Endodermal cell (in vitro differentiated cells): ENCODE results near the gene RAB9A. TPM values are rescaled to one million over a fixed set of nuclear protein-coding genes. Genes with fewer than 3 reads are reported as not detected.
"Not testable (repeated sequence)": the region's sequence is repeated elsewhere in the genome, so short reads cannot be mapped to it uniquely, and the experiment has no call there.

ENCODE experiments used
- DNase-seq: peaks from one replicate; pipeline ENCODE4 v3.0.0-alpha.2; 2017
- H3K27ac ChIP-seq: 2 replicates; pipeline ENCODE4 v1.5.1; 2013; ENCODE audit warnings: mild to moderate bottlenecking, low read depth, low read length, moderate library complexity
- H3K27me3 ChIP-seq: 2 replicates; pipeline ENCODE4 v1.6.1; 2013; ENCODE audit warnings: mild to moderate bottlenecking, low read length, moderate library complexity; ENCODE audit not compliant: insufficient read depth, control insufficient read depth, poor library complexity, severe bottlenecking
- H3K36me3 ChIP-seq: 2 replicates; pipeline ENCODE4 v1.7.0; 2013; ENCODE audit warnings: mild to moderate bottlenecking, low read length, moderate library complexity; ENCODE audit not compliant: control insufficient read depth, insufficient read depth
- H3K4me1 ChIP-seq: one replicate; pipeline ENCODE4 v1.7.0; 2013; ENCODE audit warnings: low read length; ENCODE audit not compliant: control insufficient read depth, insufficient read depth
- H3K4me3 ChIP-seq: 2 replicates; pipeline ENCODE4 v1.5.1; 2013; ENCODE audit warnings: mild to moderate bottlenecking, low read length, moderate library complexity
- H3K9ac ChIP-seq: 2 replicates; pipeline ENCODE4 v1.6.1; 2013; ENCODE audit warnings: mild to moderate bottlenecking, low read length, moderate library complexity; ENCODE audit not compliant: poor library complexity, severe bottlenecking; ENCODE audit errors: extremely low read depth
- H3K9me3 ChIP-seq: 2 replicates; pipeline ENCODE4 v1.6.1; 2013; ENCODE audit warnings: mild to moderate bottlenecking, low read length, moderate library complexity; ENCODE audit not compliant: control insufficient read depth
- H3K27ac Mint-ChIP-seq: 2 replicates; pipeline ENCODE4 v1.8.0; 2020; ENCODE audit warnings: mixed read lengths
- H3K27me3 Mint-ChIP-seq: 2 replicates; pipeline ENCODE4 v1.8.0; 2021; ENCODE audit warnings: mild to moderate bottlenecking, mixed read lengths; ENCODE audit not compliant: insufficient read depth
- H3K36me3 Mint-ChIP-seq: 2 replicates; pipeline ENCODE4 v1.8.0; 2020; ENCODE audit warnings: low read depth, mixed read lengths
- H3K4me1 Mint-ChIP-seq: 2 replicates; pipeline ENCODE4 v1.8.0; 2020; ENCODE audit warnings: mixed read lengths
- H3K4me3 Mint-ChIP-seq: 2 replicates; pipeline ENCODE4 v1.8.0; 2020; ENCODE audit warnings: mild to moderate bottlenecking, moderate library complexity, mixed read lengths
- H3K9me3 Mint-ChIP-seq: 2 replicates; pipeline ENCODE4 v1.8.0; 2020; ENCODE audit warnings: mild to moderate bottlenecking, mixed read lengths
- CTCF ChIP-seq: fragments of 200-600 bp; sonication (generic); conservative IDR thresholded peaks from 2 replicates; pipeline ENCODE4 v1.5.0; 2021; ENCODE audit warnings: antibody characterized with exemption, mild to moderate bottlenecking
- WGBS, 2 experiments: methylation state at CpG; one replicate each; pipeline versions ENCODE4 v1.1.5 to v1.1.7; 2013; ENCODE audit warnings: missing lambda C conversion rate in 2 of 2, mixed read lengths in 1 of 2; ENCODE audit not compliant: insufficient coverage in 1 of 2, insufficient read length in 1 of 2; 5-methylcytosine and 5-hydroxymethylcytosine counted together
- total RNA-seq, 2 donors: library from RNA; stranded (reverse); fragmentation: NEBNext Ultra II Directional in 1 of 2; extraction: Animal tissue kit (Norgen Biotek cat#: 25700) in 1 of 2; gene quantifications; 2 replicates in 1 of 2; 3 replicates in 1 of 2; pipeline ENCODE4 v1.2.1, GENCODE V29; 2021

The RAB9A gene
- total RNA-seq, 2 donors from 2014 or later: 22.3 to 28.0 TPM

DNA sequence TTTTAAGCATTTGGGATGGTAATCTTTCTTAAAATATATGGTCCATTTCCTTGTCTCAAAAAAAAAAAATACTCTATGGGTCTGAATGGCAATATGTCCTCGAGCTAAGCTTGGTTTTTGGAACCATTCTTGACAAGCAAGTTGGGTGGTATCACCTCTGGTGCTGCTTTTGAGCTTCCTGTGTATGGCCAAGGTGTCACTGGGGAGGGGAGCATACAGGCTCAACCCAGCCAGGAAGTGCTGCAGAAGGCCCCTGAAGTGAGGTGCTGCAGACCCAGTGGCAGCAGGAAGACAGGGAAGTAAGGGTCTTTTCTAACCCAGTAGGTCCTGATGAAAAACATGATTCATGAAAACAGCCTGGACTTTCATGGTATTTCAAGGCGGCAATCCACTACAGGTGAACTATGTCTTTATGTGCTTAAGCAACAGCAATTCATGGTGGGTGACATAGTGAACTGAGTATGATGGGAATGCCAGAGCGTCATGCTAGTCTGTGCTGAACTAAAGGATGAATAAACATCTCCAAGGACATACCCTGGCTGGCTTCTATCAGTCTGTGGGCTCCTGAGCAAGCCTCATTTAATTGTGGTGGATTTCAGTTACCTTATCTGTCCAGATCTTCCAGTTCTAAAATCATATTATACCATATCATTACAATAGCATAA is 30.4 kb downstream of the RAB9A start:
- Histone ChIP-seq H3K27me3 (no peaks in the 10 kb centered on the region), H3K27ac (no peak overlapping the region), H3K9me3 (no peaks in the 10 kb centered on the region), H3K4me1 (no peaks in the 10 kb centered on the region), H3K9ac (no peak overlapping the region), H3K4me3 (no peak overlapping the region), H3K36me3 (peaks cover 30% of the 10 kb centered on the region)
- peaks cover 59% of the 10 kb centered on the region for H3K9me3 Mint-ChIP-seq
- H3K27ac Mint-ChIP-seq: no peak overlapping the region
- TF ChIP-seq CTCF: no peak
- peaks cover 36% of the 10 kb centered on the region for H3K36me3 Mint-ChIP-seq
- H3K27me3 Mint-ChIP-seq: no peaks in the 10 kb centered on the region
- WGBS, 2 experiments: 67 to 90% methylated on average over 1 to 2 of the region's 3 CpGs
- DNase-seq: no peak
- H3K4me1 Mint-ChIP-seq: no peaks in the 10 kb centered on the region
- no peak overlapping the region for H3K4me3 Mint-ChIP-seq

- no peak overlapping the region for H3K4me3 ChIP-seq
- no peak overlapping the region for H3K9ac ChIP-seq
- no peak for DNase-seq
- Mint-ChIP-seq H3K27me3 (no peaks in the 10 kb centered on the region), H3K9me3 (peaks cover 63% of the 10 kb centered on the region), H3K36me3 (peaks cover 31% of the 10 kb centered on the region), H3K4me3 (no peak overlapping the region), H3K27ac (no peak overlapping the region), H3K4me1 (no peaks in the 10 kb centered on the region)
- no peaks in the 10 kb centered on the region for H3K9me3 ChIP-seq
- H3K36me3 ChIP-seq: peaks cover 17% of the 10 kb centered on the region
- H3K27ac ChIP-seq: no peak overlapping the region
- H3K4me1 ChIP-seq: no peaks in the 10 kb centered on the region
- WGBS, 2 experiments: 80 to 91% methylated on average over 1 to 4 of the region's 4 CpGs
- no peak for TF ChIP-seq CTCF
- H3K27me3 ChIP-seq: no peaks in the 10 kb centered on the region
These were observed 32.4 kb downstream of the RAB9A start for GRCh38 chrX:13721371-13721770.

GRCh38 chrX:13721819-13722519 is 33.0 kb downstream of the RAB9A start:
- Histone ChIP-seq H3K36me3 (peaks cover 14% of the 10 kb centered on the region), H3K4me3 (no peak overlapping the region), H3K9me3 (no peaks in the 10 kb centered on the region), H3K27ac (no peak overlapping the region), H3K4me1 (no peaks in the 10 kb centered on the region), H3K9ac (no peak overlapping the region), H3K27me3 (no peaks in the 10 kb centered on the region)
- H3K36me3 Mint-ChIP-seq: peaks cover 29% of the 10 kb centered on the region
- no peak overlapping the region for H3K4me3 Mint-ChIP-seq
- 88 to 89% methylated on average over 1 to 7 of the region's 7 CpGs for WGBS, 2 experiments
- no peak for DNase-seq
- peaks cover 66% of the 10 kb centered on the region for H3K9me3 Mint-ChIP-seq
- H3K27me3 Mint-ChIP-seq: no peaks in the 10 kb centered on the region
- H3K4me1 Mint-ChIP-seq: no peaks in the 10 kb centered on the region
- TF ChIP-seq CTCF: no peak
- no peak overlapping the region for H3K27ac Mint-ChIP-seq

DNA sequence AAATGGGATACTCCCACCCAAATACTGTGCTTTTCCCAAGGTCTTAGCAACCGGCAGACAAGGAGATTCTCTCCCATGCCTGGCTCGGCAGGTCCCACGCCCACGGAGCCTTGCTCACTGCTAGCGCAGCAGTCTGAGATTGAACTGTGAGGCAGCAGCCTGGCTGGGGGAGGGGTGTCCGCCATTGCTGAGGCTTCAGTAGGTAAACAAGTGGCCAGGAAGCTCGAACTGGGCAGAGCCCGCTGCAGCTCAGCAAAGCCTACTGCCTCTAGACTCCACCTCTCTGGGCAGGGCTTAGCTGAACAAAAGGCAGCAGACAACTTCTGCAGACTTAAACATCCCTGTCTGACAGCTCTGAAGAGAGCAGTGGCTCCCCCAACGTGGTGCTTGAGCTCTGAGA is 36.0 kb downstream of the RAB9A start:
- Mint-ChIP-seq H3K27ac (peak overlapping the region; percentile 26), H3K9me3 (peaks cover 77% of the 10 kb centered on the region), H3K36me3 (peaks cover 28% of the 10 kb centered on the region)
- not testable (repeated sequence) for H3K4me1 ChIP-seq, H3K9ac ChIP-seq, H3K36me3 ChIP-seq, H3K27me3 ChIP-seq, H3K4me3 ChIP-seq, H3K9me3 ChIP-seq, H3K4me3 Mint-ChIP-seq, H3K27me3 Mint-ChIP-seq, H3K4me1 Mint-ChIP-seq, H3K27ac ChIP-seq
- 60 to 84% methylated on average over 1 to 8 of the region's 9 CpGs for WGBS, 2 experiments
- DNase-seq: peak; percentile 57

DNA sequence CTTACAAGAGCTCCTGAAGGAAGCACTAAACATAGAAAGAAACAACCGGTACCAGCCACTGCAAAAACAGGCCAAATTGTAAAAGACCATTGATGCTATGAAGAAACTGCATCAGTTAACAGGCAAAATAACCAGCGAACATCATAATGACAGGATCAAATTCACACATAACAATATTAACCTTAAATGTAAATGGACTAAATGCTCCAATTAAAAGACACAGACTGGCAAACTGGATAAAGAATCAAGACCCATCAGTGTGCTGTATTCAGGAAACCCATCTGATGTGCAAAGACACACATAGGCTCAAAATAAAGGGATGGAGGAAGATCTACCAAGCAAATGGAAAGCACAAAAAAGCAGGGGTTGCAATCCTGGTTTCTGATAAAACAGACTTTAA is 37.7 kb downstream of the RAB9A start:
- H3K27me3 Mint-ChIP-seq, H3K27ac Mint-ChIP-seq, H3K4me3 ChIP-seq, H3K4me1 ChIP-seq, H3K27ac ChIP-seq, H3K9me3 ChIP-seq, H3K9ac ChIP-seq, H3K4me3 Mint-ChIP-seq, H3K4me1 Mint-ChIP-seq, H3K36me3 ChIP-seq, H3K27me3 ChIP-seq, DNase-seq: not testable (repeated sequence)
- Mint-ChIP-seq H3K36me3 (peaks cover 36% of the 10 kb centered on the region), H3K9me3 (peaks cover 78% of the 10 kb centered on the region)
- WGBS, 2 experiments: 100% methylated on average over 1 of the region's 2 CpGs; no CpG with 5 or more reads in 1 of the 2 experiments
